Left ventricle myocardium inferior (tissue), 1 donor: ENCODE measurements around the gene B3GAT3. TPM values are rescaled to one million over a fixed set of nuclear protein-coding genes. Genes with fewer than 3 reads are reported as not detected.

Source experiments
- DNase-seq: peaks from one replicate; pipeline ENCODE4 v3.0.0-alpha.2; 2020
- H3K27ac ChIP-seq: fragments of 200-600 bp; replicated peaks from 2 replicates; pipeline ENCODE4 v1.8.0; 2021
- H3K27me3 ChIP-seq: fragments of 200-600 bp; 2 replicates; pipeline ENCODE4 v1.8.0; 2021; ENCODE audit warnings: low read depth
- H3K36me3 ChIP-seq: fragments of 200-600 bp; 2 replicates; pipeline ENCODE4 v1.8.0; 2021
- H3K4me1 ChIP-seq: fragments of 200-600 bp; 2 replicates; pipeline ENCODE4 v1.8.0; 2021
- H3K4me3 ChIP-seq: fragments of 200-600 bp; 2 replicates; pipeline ENCODE4 v1.8.0; 2021; ENCODE audit warnings: mild to moderate bottlenecking, moderate library complexity
- H3K9me3 ChIP-seq: fragments of 200-600 bp; replicated peaks from 2 replicates; pipeline ENCODE4 v1.8.0; 2021
- intact Hi-C: fragments of 100-400 bp; cut with micrococcal nuclease; formaldehyde crosslinking; loops from one replicate; pipeline ENCODE4 v1.11.0; 2022
- long read RNA-seq: library from polyadenylated mRNA; unstranded; transcript quantifications from one replicate; pipeline ENCODE4 v2.0.0, GENCODE V29; 2021
- total RNA-seq: library from RNA; stranded (reverse); fragmentation: NEBNext Ultra II Directional; extraction: Animal tissue kit (Norgen Biotek cat#: 25700); gene quantifications from one replicate; pipeline ENCODE4 v1.2.1, GENCODE V29; 2021
- TF ChIP-seq, protein P1 (sequence below): fragments of 200-600 bp; IDR thresholded peaks from 2 replicates; pipeline ENCODE4 v1.8.0; 2021; ENCODE audit warnings: antibody characterized with exemption, mild to moderate bottlenecking, borderline replicate concordance
- donor health status: DM: no; HTN: yes; CAD: no; lungs with severe emphysema.

The B3GAT3 gene
- 13.2 TPM for total RNA-seq
- long read RNA-seq, transcript B3GAT3-201 (5 exons, 1,641 nt): major isoform, 12 of 21 reads
- long read RNA-seq, partial matches to known transcripts: 1 of 21 reads
- long read RNA-seq, other reads (novel, unspliced or antisense): 5 of 21 reads

DNA sequence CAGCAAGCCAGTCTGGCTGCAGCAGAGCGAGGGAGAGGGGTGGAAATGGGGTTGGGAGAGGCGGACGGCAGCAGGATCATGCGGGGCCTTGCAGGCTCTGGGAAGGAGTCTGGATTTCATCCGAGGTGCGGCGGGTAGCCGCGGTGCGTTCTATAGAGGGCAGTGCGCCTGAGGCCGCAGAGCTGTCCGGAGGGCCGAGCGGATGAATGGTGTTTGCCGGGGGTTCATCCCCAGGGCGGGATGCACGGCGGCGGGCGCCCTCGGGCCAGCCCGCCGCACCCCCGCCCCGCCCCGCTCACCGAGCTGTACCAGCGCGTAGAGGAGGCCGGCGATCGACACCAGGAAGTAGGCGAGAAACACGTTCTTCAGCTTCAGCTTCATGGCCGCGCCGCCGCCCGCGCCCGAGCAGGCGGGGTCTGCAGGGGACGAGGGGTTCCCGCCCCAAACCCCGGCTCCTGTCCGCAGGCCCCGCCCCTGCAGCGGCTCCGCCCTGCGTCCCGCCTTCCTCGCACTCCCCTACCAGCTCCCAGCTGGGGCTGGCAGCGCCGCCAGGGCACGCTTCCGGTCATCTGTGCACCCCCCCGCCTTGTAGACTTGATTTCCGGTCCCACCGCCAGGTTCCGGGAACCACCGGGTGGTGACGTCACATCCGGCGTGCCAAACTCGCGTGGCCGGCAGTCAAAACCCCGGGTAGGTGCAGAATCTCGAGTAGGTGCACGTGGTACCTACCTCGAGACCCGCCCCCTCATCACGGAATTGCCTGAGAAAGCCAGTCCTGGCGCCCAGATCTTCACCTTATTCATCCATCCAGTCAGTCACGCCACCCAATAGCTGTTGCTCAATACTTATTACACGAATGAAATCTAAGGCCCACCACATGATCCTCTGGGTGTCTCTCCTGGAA is at the start of gene B3GAT3:
TSS of gene B3GAT3 (minus strand) at position 420 of the 904 bp plus-strand sequence. CDS start at position 381, 39 bp downstream.
- intact Hi-C loops: no loop called here
- peak within 1 kb of the TSS; percentile 91 for H3K27ac ChIP-seq
- no peaks in the 10 kb centered on the region for H3K27me3 ChIP-seq
- H3K4me3 ChIP-seq: peak within 1 kb of the TSS; percentile 83
- H3K36me3 ChIP-seq: peaks cover 28% of the 10 kb centered on the region
- peaks cover 29% of the 10 kb centered on the region for H3K4me1 ChIP-seq
- no peaks in the 10 kb centered on the region for H3K9me3 ChIP-seq
- peak; percentile 98 for DNase-seq
- TF ChIP-seq, protein P1, sequence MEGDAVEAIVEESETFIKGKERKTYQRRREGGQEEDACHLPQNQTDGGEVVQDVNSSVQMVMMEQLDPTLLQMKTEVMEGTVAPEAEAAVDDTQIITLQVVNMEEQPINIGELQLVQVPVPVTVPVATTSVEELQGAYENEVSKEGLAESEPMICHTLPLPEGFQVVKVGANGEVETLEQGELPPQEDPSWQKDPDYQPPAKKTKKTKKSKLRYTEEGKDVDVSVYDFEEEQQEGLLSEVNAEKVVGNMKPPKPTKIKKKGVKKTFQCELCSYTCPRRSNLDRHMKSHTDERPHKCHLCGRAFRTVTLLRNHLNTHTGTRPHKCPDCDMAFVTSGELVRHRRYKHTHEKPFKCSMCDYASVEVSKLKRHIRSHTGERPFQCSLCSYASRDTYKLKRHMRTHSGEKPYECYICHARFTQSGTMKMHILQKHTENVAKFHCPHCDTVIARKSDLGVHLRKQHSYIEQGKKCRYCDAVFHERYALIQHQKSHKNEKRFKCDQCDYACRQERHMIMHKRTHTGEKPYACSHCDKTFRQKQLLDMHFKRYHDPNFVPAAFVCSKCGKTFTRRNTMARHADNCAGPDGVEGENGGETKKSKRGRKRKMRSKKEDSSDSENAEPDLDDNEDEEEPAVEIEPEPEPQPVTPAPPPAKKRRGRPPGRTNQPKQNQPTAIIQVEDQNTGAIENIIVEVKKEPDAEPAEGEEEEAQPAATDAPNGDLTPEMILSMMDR: peak; percentile 25

DNA sequence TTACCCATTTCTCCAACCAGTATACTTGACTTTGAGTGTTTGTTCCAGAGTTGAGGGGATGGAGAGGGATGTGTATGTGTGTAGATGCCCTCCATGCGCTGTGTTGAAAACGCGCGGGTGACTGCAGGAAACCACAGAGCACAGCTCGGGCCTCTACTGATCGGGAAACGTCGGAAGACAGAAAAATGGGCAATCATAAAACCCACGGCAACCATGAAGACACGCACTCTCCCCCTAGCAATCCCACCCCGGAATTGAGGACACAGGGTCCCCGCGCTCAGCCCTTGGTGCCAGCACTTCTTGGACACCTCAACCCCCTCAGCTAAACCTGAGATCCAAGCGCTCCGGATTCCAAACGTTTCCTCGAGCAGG is 49.4 kb upstream of the B3GAT3 start:
- Histone ChIP-seq H3K4me3 (peak overlapping the region; percentile 81), H3K9me3 (no peaks in the 10 kb centered on the region), H3K27me3 (no peaks in the 10 kb centered on the region), H3K36me3 (peaks cover 36% of the 10 kb centered on the region), H3K4me1 (peaks cover 72% of the 10 kb centered on the region), H3K27ac (peak overlapping the region; percentile 91)
- no peak for DNase-seq
- TF ChIP-seq, protein P1: no peak
- intact Hi-C loops: no loop called here

DNA sequence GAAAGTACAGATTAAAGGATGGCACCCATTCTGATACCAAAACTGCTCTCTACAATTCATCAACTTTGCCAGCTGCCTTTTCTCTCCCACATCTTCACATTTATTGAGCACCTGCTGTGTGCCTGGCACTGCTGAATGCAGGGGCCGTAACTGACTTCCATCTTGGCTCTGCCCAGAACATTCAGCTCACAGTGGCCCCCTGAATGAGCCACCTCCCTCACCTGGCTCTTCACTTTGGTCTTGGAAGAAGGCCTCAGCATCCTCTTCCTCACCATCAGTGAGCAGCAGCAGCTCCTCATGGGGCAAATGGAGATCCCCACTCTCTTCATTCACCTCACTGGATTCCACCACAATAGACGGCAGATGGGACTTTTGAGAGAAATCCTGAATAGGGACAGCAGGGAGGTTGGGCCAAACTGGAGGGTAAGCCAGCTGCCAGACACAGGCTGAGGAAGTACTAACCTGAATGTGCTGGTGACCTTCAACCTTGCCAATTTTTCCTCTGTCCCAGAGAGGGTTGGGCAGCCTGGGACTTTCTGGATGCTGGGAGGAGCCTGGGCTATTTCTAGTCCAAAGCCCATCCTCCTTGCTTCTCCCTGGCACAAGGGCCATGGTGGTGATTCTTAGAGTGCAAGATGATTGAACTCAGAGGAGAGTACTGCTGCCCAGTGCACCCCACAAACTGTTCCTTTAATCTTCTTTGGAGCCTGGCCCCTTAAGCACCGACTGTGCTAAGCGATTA is 47.8 kb upstream of the B3GAT3 start:
- no peak for DNase-seq
- no peaks in the 10 kb centered on the region for H3K27me3 ChIP-seq
- peak overlapping the region; percentile 91 for H3K27ac ChIP-seq
- no peaks in the 10 kb centered on the region for H3K9me3 ChIP-seq
- TF ChIP-seq, protein P1: no peak
- H3K4me1 ChIP-seq: peaks cover 84% of the 10 kb centered on the region
- H3K36me3 ChIP-seq: peaks cover 19% of the 10 kb centered on the region
- intact Hi-C loops: no loop called here
- no peak overlapping the region for H3K4me3 ChIP-seq

GRCh38 chr11:62667460-62667859 is 45.7 kb upstream of the B3GAT3 start:
- TF ChIP-seq, protein P1: no peak
- Histone ChIP-seq H3K27ac (no peak overlapping the region), H3K4me3 (no peak overlapping the region), H3K4me1 (peaks cover 80% of the 10 kb centered on the region), H3K9me3 (no peaks in the 10 kb centered on the region), H3K36me3 (peaks cover 14% of the 10 kb centered on the region), H3K27me3 (no peaks in the 10 kb centered on the region)
- intact Hi-C loops: no loop called here
- no peak for DNase-seq

DNA sequence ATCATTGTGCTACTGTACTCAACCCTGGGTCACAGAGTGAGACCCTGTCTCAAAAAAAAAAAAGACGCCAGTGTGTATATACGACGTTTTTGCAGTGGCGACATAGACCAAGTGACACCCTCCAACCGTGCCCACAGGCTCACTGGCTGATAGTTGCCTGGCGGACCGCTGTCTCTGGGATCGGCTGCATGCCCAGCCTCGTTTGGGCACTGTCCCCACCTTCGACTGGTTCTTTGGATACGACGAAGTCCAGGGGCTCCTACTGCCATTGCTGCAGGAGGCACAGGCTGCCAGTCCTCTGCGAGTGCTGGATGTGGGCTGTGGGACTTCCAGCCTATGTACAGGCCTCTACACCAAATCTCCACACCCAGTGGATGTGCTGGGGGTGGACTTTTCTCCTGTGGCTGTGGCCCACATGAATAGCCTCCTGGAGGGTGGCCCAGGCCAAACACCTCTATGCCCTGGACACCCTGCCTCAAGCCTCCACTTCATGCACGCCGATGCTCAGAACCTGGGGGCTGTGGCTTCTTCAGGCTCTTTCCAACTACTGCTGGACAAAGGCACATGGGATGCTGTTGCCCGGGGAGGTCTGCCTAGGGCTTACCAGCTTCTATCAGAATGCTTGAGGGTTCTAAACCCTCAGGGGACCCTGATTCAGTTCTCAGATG is 44.6 kb upstream of the B3GAT3 start:
- Histone ChIP-seq H3K9me3 (no peaks in the 10 kb centered on the region), H3K4me3 (peak overlapping the region; percentile 93), H3K27me3 (no peaks in the 10 kb centered on the region), H3K36me3 (peaks cover 21% of the 10 kb centered on the region), H3K4me1 (peaks cover 70% of the 10 kb centered on the region), H3K27ac (peak overlapping the region; percentile 95)
- DNase-seq: no peak
- intact Hi-C loops: no loop called here
- TF ChIP-seq, protein P1: no peak
